ENCODE results near the gene BORCS5. TPM values are rescaled to one million over a fixed set of nuclear protein-coding genes. Genes with fewer than 3 reads are reported as not detected.

Gene BORCS5
- total RNA-seq, 4 donors from 2014 or later: 0.51 to 87.1 (median 17.9) TPM

- Histone ChIP-seq H3K27me3 (no peaks in the 10 kb centered on the region), H3K36me3 (no peaks in the 10 kb centered on the region), H3K4me1 (no peaks in the 10 kb centered on the region), H3K4me3 (no peak overlapping the region), H3K9me3 (no peaks in the 10 kb centered on the region), H3K27ac (no peak overlapping the region)
- intact Hi-C loops (cut with DNase I; ENCODE audit: low total_unique reads): no loop called here
- no peak for DNase-seq
- TF ChIP-seq CTCF (IDR thresholded peaks at IDR 0.05): no peak
- TF ChIP-seq POLR2A (IDR thresholded peaks at IDR 0.05): no peak
Measured at GRCh38 chr12:12486661-12487240, 129.9 kb downstream of the BORCS5 start.

GRCh38 chr12:12487490-12487889 lies 130.6 kb downstream of the BORCS5 start:
- no peaks in the 10 kb centered on the region for H3K9me3 ChIP-seq
- no peak for DNase-seq
- H3K4me3 ChIP-seq: no peak overlapping the region
- no peaks in the 10 kb centered on the region for H3K27me3 ChIP-seq
- H3K4me1 ChIP-seq: no peaks in the 10 kb centered on the region
- H3K36me3 ChIP-seq: no peaks in the 10 kb centered on the region
- TF ChIP-seq CTCF (IDR thresholded peaks at IDR 0.05) (no peak), POLR2A (IDR thresholded peaks at IDR 0.05) (no peak)
- H3K27ac ChIP-seq: no peak overlapping the region
- intact Hi-C loops (cut with DNase I; ENCODE audit: low total_unique reads): no loop called here

- H3K4me1 ChIP-seq: no peaks in the 10 kb centered on the region
- no peak overlapping the region for H3K4me3 ChIP-seq
- no peaks in the 10 kb centered on the region for H3K36me3 ChIP-seq
- no peak for TF ChIP-seq CTCF (IDR thresholded peaks at IDR 0.05)
- TF ChIP-seq POLR2A (IDR thresholded peaks at IDR 0.05): no peak
- no peak for DNase-seq
- intact Hi-C loops (cut with DNase I; ENCODE audit: low total_unique reads): no loop called here
- no peaks in the 10 kb centered on the region for H3K27me3 ChIP-seq
- H3K27ac ChIP-seq: no peak overlapping the region
- H3K9me3 ChIP-seq: no peaks in the 10 kb centered on the region
Measured at GRCh38 chr12:12488296-12488695, 131.4 kb downstream of the BORCS5 start.

- H3K4me1 ChIP-seq: no peaks in the 10 kb centered on the region
- no peak for DNase-seq
- intact Hi-C loops (cut with DNase I; ENCODE audit: low total_unique reads): no loop called here
- no peaks in the 10 kb centered on the region for H3K27me3 ChIP-seq
- no peaks in the 10 kb centered on the region for H3K36me3 ChIP-seq
- TF ChIP-seq CTCF (IDR thresholded peaks at IDR 0.05) (no peak), POLR2A (IDR thresholded peaks at IDR 0.05) (no peak)
- H3K9me3 ChIP-seq: no peaks in the 10 kb centered on the region
- no peak overlapping the region for H3K4me3 ChIP-seq
- H3K27ac ChIP-seq: no peak overlapping the region
Measured at GRCh38 chr12:12488823-12489550, 132.1 kb downstream of the BORCS5 start.

GRCh38 chr12:12491606-12492005 lies 134.7 kb downstream of the BORCS5 start:
- Histone ChIP-seq H3K27ac (no peak overlapping the region), H3K36me3 (no peaks in the 10 kb centered on the region), H3K27me3 (no peaks in the 10 kb centered on the region), H3K4me3 (no peak overlapping the region), H3K9me3 (no peaks in the 10 kb centered on the region), H3K4me1 (no peaks in the 10 kb centered on the region)
- DNase-seq: no peak
- TF ChIP-seq POLR2A (IDR thresholded peaks at IDR 0.05): no peak
- TF ChIP-seq CTCF (IDR thresholded peaks at IDR 0.05): no peak
- intact Hi-C loops (cut with DNase I; ENCODE audit: low total_unique reads): no loop called here

Data from uterus (tissue), 4 donors.